Transverse colon (tissue), 4 donors: Measurements from ENCODE around the gene CCDC83. TPM values are rescaled to one million over a fixed set of nuclear protein-coding genes. Genes with fewer than 3 reads are reported as not detected.

Experiments
- DNase-seq: peaks from one replicate; pipeline ENCODE4 v3.0.0-alpha.2; 2019
- H3K27ac ChIP-seq, 4 donors: fragments of 200-600 bp; sonication (generic); 2 replicates each; pipeline ENCODE4 v1.5.1; 2016 to 2018; ENCODE audit warnings: inconsistent platforms in 4 of 4
- H3K27me3 ChIP-seq: fragments of 200-600 bp; sonication (generic); 2 replicates; pipeline ENCODE4 v1.5.1; 2017; ENCODE audit warnings: inconsistent platforms
- H3K36me3 ChIP-seq, 4 donors: fragments of 200-600 bp; sonication (generic); 2 replicates each; pipeline ENCODE4 v1.5.1; 2017 to 2019; ENCODE audit warnings: inconsistent platforms in 4 of 4
- H3K4me1 ChIP-seq, 4 donors: fragments of 200-600 bp; sonication (generic); 2 replicates each; pipeline ENCODE4 v1.5.1; 2017 to 2020; ENCODE audit warnings: inconsistent platforms in 4 of 4
- H3K4me3 ChIP-seq, 4 donors: fragments of 200-600 bp; sonication (generic); 1 replicate in 1 of 4; 2 replicates in 3 of 4; pipeline versions ENCODE4 v1.5.1 to v1.6.1; 2017 to 2019; ENCODE audit warnings: inconsistent platforms in 4 of 4
- H3K9me3 ChIP-seq, 2 donors: fragments of 200-600 bp; sonication (generic); 2 replicates each; pipeline ENCODE4 v1.5.1; 2017 to 2019; ENCODE audit warnings: inconsistent platforms in 2 of 2
- CTCF ChIP-seq, 5 experiments: fragments of 200-600 bp in 3 of 5; fragments of 450-650 bp in 2 of 5; sonication (generic) in 3 of 5; IDR thresholded peaks; 1 replicate in 2 of 5; 2 replicates in 3 of 5; pipeline ENCODE4 v1.5.1; 2016 to 2017; ENCODE audit warnings: antibody characterized with exemption in 5 of 5, inconsistent platforms in 3 of 5, mild to moderate bottlenecking in 2 of 5, moderate library complexity in 1 of 5
- EP300 ChIP-seq: sonication (generic); formaldehyde crosslinking; IDR thresholded peaks from one replicate; pipeline ENCODE4 v1.6.1; 2017; ENCODE audit warnings: antibody characterized with exemption, low read depth
- POLR2A ChIP-seq: fragments of 450-650 bp; IDR thresholded peaks from one replicate; pipeline ENCODE4 v1.6.1; 2016; ENCODE audit warnings: antibody characterized with exemption, mild to moderate bottlenecking, moderate library complexity
- POLR2AphosphoS5 ChIP-seq, 3 donors: sonication (generic); formaldehyde crosslinking; IDR thresholded peaks; one replicate each; pipeline ENCODE4 v1.6.1; 2016; ENCODE audit warnings: antibody characterized with exemption in 3 of 3
- WGBS, 2 donors: methylation state at CpG; one replicate each; pipeline ENCODE4 v1.1.5; 2018; ENCODE audit warnings: low coverage in 1 of 2; 5-methylcytosine and 5-hydroxymethylcytosine counted together
- in situ Hi-C, 4 donors: fragments of 200-750 bp; cut with MboI; loops; one replicate each; pipeline versions ENCODE4 v1.15.0 to v1.15.1; 2017; ENCODE audit warnings: low sequenced_read_pairs in 3 of 4, low pct_ligation_motif_present in 1 of 4, low pct_unique_long_range_greater_than_20kb in 1 of 4
- intact Hi-C: fragments of 100-400 bp; cut with DNase I; formaldehyde crosslinking; loops from one replicate; pipeline ENCODE4 v1.15.1; 2023; ENCODE audit warnings: low total_unique reads
- total RNA-seq, 4 donors: library from RNA; depleted of rRNA; stranded (reverse); fragments of >200 nt; gene quantifications; one replicate each; pipeline ENCODE4 v1.1.0, GENCODE V29; 2016

Gene CCDC83
- total RNA-seq, 4 donors from 2014 or later = not detected

- Histone ChIP-seq H3K27ac (no peak overlapping the region), H3K36me3 (no peaks in the 10 kb centered on the region), H3K27me3 (no peaks in the 10 kb centered on the region), H3K4me1 (no peaks in the 10 kb centered on the region), H3K9me3 (no peaks in the 10 kb centered on the region), H3K4me3 (no peak overlapping the region)
- in situ Hi-C loops (no loop called here), intact Hi-C loops (no loop called here)
- TF ChIP-seq POLR2A (no peak), POLR2AphosphoS5 (IDR thresholded peaks at IDR 0.05) (no peak), EP300 (no peak), CTCF (IDR thresholded peaks at IDR 0.05) (no peak)
- no peak for DNase-seq
- 82 to 91% methylated on average over 3 to 5 of the region's 5 CpGs for WGBS, 2 donors
These were observed 33.9 kb downstream of the CCDC83 start for GRCh38 chr11:85889108-85889507.

GRCh38 chr11:85889676-85890579 lies 34.7 kb downstream of the CCDC83 start:
- Histone ChIP-seq H3K36me3 (no peaks in the 10 kb centered on the region), H3K4me1 (no peaks in the 10 kb centered on the region), H3K4me3 (no peak overlapping the region), H3K27me3 (no peaks in the 10 kb centered on the region), H3K27ac (no peak overlapping the region), H3K9me3 (no peaks in the 10 kb centered on the region)
- in situ Hi-C loops = no loop called here
- intact Hi-C loops = no loop called here
- TF ChIP-seq POLR2A = no peak
- no peak for DNase-seq
- 90 to 93% methylated on average over 6 to 8 of the region's 8 CpGs for WGBS, 2 donors

GRCh38 chr11:85893395-85893794 lies 38.2 kb downstream of the CCDC83 start:
- no peaks in the 10 kb centered on the region for H3K9me3 ChIP-seq
- H3K27me3 ChIP-seq = no peaks in the 10 kb centered on the region
- in situ Hi-C loops = no loop called here
- TF ChIP-seq POLR2AphosphoS5 (IDR thresholded peaks at IDR 0.05) (no peak), EP300 (no peak), CTCF (IDR thresholded peaks at IDR 0.05) (no peak), POLR2A (no peak)
- no peaks in the 10 kb centered on the region for H3K36me3 ChIP-seq
- DNase-seq = no peak
- H3K27ac ChIP-seq = no peak overlapping the region
- no peak overlapping the region for H3K4me3 ChIP-seq
- WGBS, 2 donors = 80% methylated on average over 6 of the region's 6 CpGs; no CpG with 5 or more reads in 1 of the 2 donors
- intact Hi-C loops = no loop called here
- H3K4me1 ChIP-seq = no peaks in the 10 kb centered on the region

- in situ Hi-C loops (no loop called here), intact Hi-C loops (no loop called here)
- H3K27ac ChIP-seq = no peak overlapping the region
- TF ChIP-seq POLR2A = no peak
- no peaks in the 10 kb centered on the region for H3K36me3 ChIP-seq
- 83 to 92% methylated on average over 3 of the region's 3 CpGs for WGBS, 2 donors
- no peaks in the 10 kb centered on the region for H3K27me3 ChIP-seq
- no peaks in the 10 kb centered on the region for H3K4me1 ChIP-seq
- H3K4me3 ChIP-seq = no peak overlapping the region
- H3K9me3 ChIP-seq = no peaks in the 10 kb centered on the region
- DNase-seq = no peak
These were observed 41.7 kb downstream of the CCDC83 start for GRCh38 chr11:85896876-85897275.

GRCh38 chr11:85898456-85898855 lies 43.3 kb downstream of the CCDC83 start:
- no peaks in the 10 kb centered on the region for H3K36me3 ChIP-seq
- in situ Hi-C loops = no loop called here
- intact Hi-C loops = no loop called here
- H3K9me3 ChIP-seq = no peaks in the 10 kb centered on the region
- H3K27me3 ChIP-seq = no peaks in the 10 kb centered on the region
- 46 to 76% methylated on average over 2 of the region's 2 CpGs for WGBS, 2 donors
- TF ChIP-seq CTCF (IDR thresholded peaks at IDR 0.05) (no peak), POLR2AphosphoS5 (IDR thresholded peaks at IDR 0.05) (no peak), POLR2A (no peak), EP300 (no peak)
- DNase-seq = no peak
- no peaks in the 10 kb centered on the region for H3K4me1 ChIP-seq
- no peak overlapping the region for H3K27ac ChIP-seq
- H3K4me3 ChIP-seq = no peak overlapping the region
